BJ (cell line): ENCODE data around the gene TSNAXIP1. TPM values are rescaled to one million over a fixed set of nuclear protein-coding genes. Genes with fewer than 3 reads are reported as not detected.

Experiments used
- CTCF ChIA-PET: fragments of 350-600 bp; formaldehyde crosslinking; extraction: SDS; loops from one replicate; lab custom pipeline; 2021; ENCODE audit warnings: antibody characterized with exemption, inconsistent platforms; lab: Yijun Ruan, JAX
- POLR2A ChIA-PET: fragments of 300-600 bp; sonication (Branson Sonifier 250); formaldehyde crosslinking; extraction: SDS; loops from one replicate; lab custom pipeline; 2021; ENCODE audit warnings: antibody characterized with exemption; lab: Charles Lee
- DNase-seq: peaks from one replicate; pipeline ENCODE4 v3.0.0-alpha.2; 2011; ENCODE audit warnings: low read depth
- H3K27me3 ChIP-seq: 2 replicates; pipeline ENCODE4 v1.6.0; 2011; ENCODE audit warnings: low read length; ENCODE audit not compliant: control insufficient read depth, insufficient read depth
- H3K36me3 ChIP-seq: 2 replicates; pipeline ENCODE4 v1.5.1; 2011; ENCODE audit warnings: low read length; ENCODE audit not compliant: control insufficient read depth, insufficient read depth
- H3K4me3 ChIP-seq: 2 replicates; pipeline ENCODE4 v1.5.1; 2011; ENCODE audit warnings: low read depth, mild to moderate bottlenecking, control low read depth, low read length
- polyA plus RNA-seq: library from polyadenylated mRNA; depleted of rRNA; stranded (reverse); fragments of >200 nt; gene quantifications from 2 replicates; pipeline ENCODE4 v1.2.3, GENCODE V29; 2011
- TF ChIP-seq, protein P1 (sequence below): IDR thresholded peaks from 2 replicates; pipeline ENCODE4 v1.5.1; 2011; ENCODE audit warnings: low read depth, mild to moderate bottlenecking, control low read depth, inconsistent platforms, low read length, moderate library complexity; ENCODE audit not compliant: insufficient read depth

TSNAXIP1 gene
- polyA plus RNA-seq, 1 experiment = 1.6 TPM

DNA sequence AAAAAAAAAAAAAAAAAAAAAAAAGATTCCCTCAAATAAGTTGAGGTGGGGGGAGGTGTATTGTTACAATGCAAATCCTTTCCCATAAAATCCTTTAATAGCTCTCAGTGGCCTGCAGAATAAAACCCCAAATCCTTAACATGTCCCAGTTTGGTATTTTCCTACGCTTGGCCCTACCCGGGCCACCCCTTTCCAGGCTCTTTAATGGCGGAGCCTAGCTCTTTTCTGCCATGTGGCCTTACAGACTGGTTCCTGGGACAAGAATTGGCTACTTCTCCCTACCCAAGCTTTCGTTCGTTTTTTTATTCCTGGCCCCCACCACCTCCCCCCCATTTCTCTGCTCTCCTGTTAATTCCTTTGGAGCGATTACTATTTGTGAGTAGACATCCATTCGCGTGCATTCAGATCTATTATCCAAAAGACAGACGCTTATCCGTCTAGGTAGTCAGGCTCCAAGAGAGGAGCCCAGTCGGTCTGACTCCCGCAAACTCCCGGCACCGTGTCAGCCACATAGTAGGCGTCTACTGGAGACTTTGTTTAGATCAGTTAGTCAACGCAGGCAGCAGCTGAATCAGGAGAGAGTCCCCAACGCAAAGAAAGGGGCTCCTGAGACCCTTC lies 34.6 kb downstream of the TSNAXIP1 start:
- no peaks in the 10 kb centered on the region for H3K27me3 ChIP-seq
- H3K36me3 ChIP-seq = no peaks in the 10 kb centered on the region
- peak overlapping the region; percentile 94; the same call in 1 of the 2 replicates for H3K4me3 ChIP-seq
- TF ChIP-seq, protein P1, sequence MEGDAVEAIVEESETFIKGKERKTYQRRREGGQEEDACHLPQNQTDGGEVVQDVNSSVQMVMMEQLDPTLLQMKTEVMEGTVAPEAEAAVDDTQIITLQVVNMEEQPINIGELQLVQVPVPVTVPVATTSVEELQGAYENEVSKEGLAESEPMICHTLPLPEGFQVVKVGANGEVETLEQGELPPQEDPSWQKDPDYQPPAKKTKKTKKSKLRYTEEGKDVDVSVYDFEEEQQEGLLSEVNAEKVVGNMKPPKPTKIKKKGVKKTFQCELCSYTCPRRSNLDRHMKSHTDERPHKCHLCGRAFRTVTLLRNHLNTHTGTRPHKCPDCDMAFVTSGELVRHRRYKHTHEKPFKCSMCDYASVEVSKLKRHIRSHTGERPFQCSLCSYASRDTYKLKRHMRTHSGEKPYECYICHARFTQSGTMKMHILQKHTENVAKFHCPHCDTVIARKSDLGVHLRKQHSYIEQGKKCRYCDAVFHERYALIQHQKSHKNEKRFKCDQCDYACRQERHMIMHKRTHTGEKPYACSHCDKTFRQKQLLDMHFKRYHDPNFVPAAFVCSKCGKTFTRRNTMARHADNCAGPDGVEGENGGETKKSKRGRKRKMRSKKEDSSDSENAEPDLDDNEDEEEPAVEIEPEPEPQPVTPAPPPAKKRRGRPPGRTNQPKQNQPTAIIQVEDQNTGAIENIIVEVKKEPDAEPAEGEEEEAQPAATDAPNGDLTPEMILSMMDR = no peak
- POLR2A ChIA-PET = no interaction called here
- DNase-seq = no peak
- CTCF ChIA-PET = interaction anchor here (0.7 to 2.6 kb wide), 6 partner anchors 8 to 169 kb away, joined by 3 to 9 read pairs (median 4); partner anchors contain the start of genes NRN1L and RANBP10

DNA sequence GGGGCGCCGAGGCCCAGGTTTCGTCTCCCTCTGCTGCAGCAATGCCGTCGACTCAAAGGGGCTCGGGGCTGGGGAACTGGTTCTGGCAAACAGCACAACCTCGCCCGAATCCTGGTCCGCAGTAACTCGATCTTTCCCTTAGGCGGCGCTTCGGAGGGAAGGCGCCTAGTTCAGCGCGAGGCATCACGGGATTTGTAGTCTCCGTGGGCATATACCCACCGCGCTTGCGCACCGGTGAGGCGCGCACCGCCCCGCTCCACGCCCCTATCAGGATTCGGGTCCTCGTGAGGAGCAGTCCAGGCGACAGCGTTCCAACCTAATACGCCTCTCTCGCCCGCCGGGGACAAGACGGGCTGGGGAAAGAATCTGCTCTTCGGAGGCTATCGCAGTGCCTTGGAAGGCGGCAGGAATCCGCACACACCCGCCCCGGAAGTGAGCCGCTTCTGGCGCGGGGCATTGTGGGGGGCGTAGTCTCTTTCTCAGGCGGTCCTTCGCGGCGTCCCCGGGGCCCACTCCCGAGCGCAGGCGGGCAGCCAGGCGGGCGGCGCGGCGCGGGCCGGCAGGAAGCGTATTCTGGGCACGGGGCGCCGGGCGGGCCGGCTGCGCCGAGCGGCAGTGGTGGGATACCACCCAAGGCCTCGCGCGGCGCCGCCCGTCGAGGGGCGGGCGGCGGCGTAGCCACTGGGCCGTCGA lies 35.3 kb downstream of the TSNAXIP1 start, which contains the start of gene THAP11:
Gene THAP11, plus strand, starts transcription at position 505 of the 693 bp plus-strand sequence. CDS start 235 bp downstream, outside the sequence.
- ChIA-PET CTCF (interaction anchor here (1.1 to 2.6 kb wide), 3 partner anchors 8 to 169 kb away, joined by 3 to 9 read pairs (median 4); partner anchors contain the start of gene NRN1L), POLR2A (no interaction called here)
- TF ChIP-seq, protein P1 = peak; percentile 92
- H3K27me3 ChIP-seq = no peaks in the 10 kb centered on the region
- peak; percentile 40 for DNase-seq
- peak within 1 kb of the TSS; percentile 94 for H3K4me3 ChIP-seq
- H3K36me3 ChIP-seq = no peaks in the 10 kb centered on the region

DNA sequence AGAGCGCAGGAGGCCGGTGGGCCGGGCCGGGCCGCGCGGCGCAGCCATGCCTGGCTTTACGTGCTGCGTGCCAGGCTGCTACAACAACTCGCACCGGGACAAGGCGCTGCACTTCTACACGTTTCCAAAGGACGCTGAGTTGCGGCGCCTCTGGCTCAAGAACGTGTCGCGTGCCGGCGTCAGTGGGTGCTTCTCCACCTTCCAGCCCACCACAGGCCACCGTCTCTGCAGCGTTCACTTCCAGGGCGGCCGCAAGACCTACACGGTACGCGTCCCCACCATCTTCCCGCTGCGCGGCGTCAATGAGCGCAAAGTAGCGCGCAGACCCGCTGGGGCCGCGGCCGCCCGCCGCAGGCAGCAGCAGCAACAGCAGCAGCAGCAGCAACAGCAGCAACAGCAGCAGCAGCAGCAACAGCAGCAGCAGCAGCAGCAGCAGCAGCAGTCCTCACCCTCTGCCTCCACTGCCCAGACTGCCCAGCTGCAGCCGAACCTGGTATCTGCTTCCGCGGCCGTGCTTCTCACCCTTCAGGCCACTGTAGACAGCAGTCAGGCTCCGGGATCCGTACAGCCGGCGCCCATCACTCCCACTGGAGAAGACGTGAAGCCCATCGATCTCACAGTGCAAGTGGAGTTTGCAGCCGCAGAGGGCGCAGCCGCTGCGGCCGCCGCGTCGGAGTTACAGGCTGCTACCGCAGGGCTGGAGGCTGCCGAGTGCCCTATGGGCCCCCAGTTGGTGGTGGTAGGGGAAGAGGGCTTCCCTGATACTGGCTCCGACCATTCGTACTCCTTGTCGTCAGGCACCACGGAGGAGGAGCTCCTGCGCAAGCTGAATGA lies 36.0 kb downstream of the TSNAXIP1 start:
- CTCF ChIA-PET = interaction anchor here (0.5 to 3.2 kb wide), 9 partner anchors 19 to 329 kb away, joined by 3 to 17 read pairs (median 3); partner anchors contain the start of gene PSMB10
- H3K36me3 ChIP-seq = no peaks in the 10 kb centered on the region
- H3K27me3 ChIP-seq = no peaks in the 10 kb centered on the region
- POLR2A ChIA-PET = no interaction called here
- H3K4me3 ChIP-seq = peak overlapping the region; percentile 94
- DNase-seq = no peak
- TF ChIP-seq, protein P1 = peak; percentile 49

DNA sequence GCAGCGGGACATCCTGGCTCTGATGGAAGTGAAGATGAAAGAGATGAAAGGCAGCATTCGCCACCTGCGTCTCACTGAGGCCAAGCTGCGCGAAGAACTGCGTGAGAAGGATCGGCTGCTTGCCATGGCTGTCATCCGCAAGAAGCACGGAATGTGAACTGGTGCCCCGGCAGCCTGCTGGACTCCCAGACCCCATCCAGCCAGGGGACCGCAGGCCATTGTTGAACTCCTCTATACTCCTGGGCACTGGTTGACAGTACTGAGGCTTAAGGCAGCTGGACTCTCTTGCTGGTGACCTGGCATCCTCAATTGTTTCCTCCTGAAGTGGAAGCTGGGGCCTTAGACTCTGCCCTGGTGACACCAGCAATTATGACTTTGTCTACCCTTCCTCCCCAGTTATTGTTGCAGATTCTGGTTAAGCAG lies 36.7 kb downstream of the TSNAXIP1 start:
- DNase-seq = no peak
- ChIA-PET POLR2A (no interaction called here), CTCF (interaction anchor here (0.5 to 3.2 kb wide), 10 partner anchors 19 to 329 kb away, joined by 3 to 17 read pairs (median 4); partner anchors contain the start of genes EDC4 and PSMB10)
- Histone ChIP-seq H3K36me3 (no peaks in the 10 kb centered on the region), H3K27me3 (no peaks in the 10 kb centered on the region), H3K4me3 (peak overlapping the region; percentile 94)
- TF ChIP-seq, protein P1 = no peak
